Astrocyte of the cerebellum (primary cell): Measurements from ENCODE around the gene DCDC2.
"Not testable (repeated sequence)": the region's sequence is repeated elsewhere in the genome, so short reads cannot be mapped to it uniquely, and the experiment has no call there.

Experiments used
- DNase-seq: peaks from one replicate; pipeline ENCODE4 v3.0.0-alpha.2; 2011; ENCODE audit warnings: low read depth
- H3K4me3 ChIP-seq: 2 replicates; pipeline ENCODE4 v1.5.1; 2011; ENCODE audit warnings: mild to moderate bottlenecking, low read depth, low read length, moderate library complexity
- in situ Hi-C: cut with HindIII; loops from 2 replicates; pipeline ENCODE4 v1.10.0; 2017; ENCODE audit warnings: low sequenced_read_pairs
- TF ChIP-seq, protein P1 (sequence below): IDR thresholded peaks from 2 replicates; pipeline ENCODE4 v1.5.1; 2012; ENCODE audit warnings: low read length, low read depth, moderate library complexity, mild to moderate bottlenecking; ENCODE audit errors: missing control alignments

The DCDC2 gene

DNA sequence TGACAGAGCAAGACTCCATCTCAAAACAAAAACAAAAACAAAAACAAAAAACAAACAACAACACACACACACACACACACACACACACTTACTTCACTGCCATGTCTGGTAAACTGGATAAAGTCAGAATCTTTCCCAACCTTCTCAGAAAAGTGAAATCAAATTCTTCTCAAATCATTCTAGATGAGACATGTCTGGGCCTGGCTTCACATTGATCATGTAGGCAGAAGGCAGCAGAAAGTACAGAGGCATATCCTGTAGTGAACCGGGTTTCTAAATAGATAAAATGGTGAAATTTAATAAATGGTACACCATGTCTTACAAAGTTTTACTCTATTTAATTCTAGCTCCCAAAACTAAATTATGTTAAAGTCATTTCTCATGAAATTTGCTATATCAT lies 30.0 kb upstream of the DCDC2 start:
- no peak for DNase-seq
- TF ChIP-seq, protein P1, sequence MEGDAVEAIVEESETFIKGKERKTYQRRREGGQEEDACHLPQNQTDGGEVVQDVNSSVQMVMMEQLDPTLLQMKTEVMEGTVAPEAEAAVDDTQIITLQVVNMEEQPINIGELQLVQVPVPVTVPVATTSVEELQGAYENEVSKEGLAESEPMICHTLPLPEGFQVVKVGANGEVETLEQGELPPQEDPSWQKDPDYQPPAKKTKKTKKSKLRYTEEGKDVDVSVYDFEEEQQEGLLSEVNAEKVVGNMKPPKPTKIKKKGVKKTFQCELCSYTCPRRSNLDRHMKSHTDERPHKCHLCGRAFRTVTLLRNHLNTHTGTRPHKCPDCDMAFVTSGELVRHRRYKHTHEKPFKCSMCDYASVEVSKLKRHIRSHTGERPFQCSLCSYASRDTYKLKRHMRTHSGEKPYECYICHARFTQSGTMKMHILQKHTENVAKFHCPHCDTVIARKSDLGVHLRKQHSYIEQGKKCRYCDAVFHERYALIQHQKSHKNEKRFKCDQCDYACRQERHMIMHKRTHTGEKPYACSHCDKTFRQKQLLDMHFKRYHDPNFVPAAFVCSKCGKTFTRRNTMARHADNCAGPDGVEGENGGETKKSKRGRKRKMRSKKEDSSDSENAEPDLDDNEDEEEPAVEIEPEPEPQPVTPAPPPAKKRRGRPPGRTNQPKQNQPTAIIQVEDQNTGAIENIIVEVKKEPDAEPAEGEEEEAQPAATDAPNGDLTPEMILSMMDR = no peak
- H3K4me3 ChIP-seq = no peak overlapping the region
- in situ Hi-C loops = no loop called here

DNA sequence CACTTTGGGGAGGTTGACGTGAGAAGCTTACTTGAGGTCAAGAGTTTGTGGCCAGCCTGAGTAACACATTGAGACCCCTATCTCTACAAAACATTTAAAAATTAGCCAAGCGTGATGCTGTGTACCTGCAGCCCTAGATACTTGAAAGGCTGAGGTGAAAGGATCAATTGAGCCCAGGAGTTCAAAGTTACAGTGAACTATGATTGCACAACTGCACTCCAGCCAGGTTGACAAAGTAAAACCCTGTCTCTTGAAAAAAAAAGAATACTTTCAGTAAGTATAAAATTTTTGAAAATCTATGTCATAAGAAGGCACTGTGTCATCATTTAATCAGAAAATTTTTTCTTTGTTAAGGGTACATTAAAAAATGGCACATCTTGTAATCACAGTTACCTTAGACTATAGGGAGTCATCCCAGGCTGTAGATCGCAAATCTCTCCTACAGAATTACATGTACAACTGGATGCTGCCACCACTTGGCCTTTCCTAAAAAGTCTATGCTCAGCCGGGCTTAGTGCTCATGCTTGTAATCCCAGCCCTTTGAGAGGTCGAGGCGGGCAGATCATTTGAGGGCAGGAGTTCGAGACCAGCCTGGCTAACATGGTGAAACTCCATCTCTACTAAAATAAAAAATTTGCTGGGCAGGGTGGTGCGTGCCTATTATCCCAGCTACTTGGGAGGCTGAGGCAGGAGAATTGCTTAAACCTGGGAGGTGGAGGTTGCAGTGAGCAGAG lies 27.8 kb upstream of the DCDC2 start:
- in situ Hi-C loops = no loop called here
- DNase-seq = no peak
- TF ChIP-seq, protein P1 = no peak
- no peak overlapping the region for H3K4me3 ChIP-seq

DNA sequence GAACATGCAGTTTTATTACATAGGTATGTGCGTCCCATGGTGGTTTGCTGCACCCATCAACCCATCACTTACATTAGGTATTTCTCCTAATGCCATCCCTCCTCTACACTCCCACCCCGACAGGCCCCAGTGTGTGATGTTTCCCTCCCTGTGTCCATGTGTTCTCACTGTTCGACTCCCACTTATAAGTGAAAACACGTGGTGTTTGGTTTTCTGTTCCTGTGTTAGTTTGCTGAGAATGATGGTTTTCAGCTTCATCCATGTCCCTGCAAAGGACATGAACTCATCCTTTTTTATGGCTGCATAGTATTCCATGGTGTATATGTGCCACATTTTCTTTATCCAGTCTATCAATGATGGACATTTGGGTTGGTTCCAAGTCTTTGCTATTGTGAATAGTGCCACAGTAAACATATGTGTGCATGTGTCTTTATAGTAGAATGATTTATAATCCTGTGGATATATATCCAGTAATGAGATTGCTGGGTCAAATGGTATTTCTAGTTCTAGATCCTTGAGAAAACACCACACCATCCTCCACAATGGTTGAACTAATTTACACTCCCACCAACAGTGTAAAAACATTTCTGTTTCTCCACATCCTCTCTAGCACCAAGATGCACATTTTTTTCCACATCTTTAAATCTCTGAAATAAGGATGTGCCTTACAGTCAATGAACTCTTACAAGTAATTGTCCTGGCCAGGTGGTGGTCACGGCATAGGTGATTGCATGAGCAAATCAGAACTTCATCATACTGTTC lies 26.7 kb upstream of the DCDC2 start:
- H3K4me3 ChIP-seq, DNase-seq, in situ Hi-C loops: not testable (repeated sequence)

DNA sequence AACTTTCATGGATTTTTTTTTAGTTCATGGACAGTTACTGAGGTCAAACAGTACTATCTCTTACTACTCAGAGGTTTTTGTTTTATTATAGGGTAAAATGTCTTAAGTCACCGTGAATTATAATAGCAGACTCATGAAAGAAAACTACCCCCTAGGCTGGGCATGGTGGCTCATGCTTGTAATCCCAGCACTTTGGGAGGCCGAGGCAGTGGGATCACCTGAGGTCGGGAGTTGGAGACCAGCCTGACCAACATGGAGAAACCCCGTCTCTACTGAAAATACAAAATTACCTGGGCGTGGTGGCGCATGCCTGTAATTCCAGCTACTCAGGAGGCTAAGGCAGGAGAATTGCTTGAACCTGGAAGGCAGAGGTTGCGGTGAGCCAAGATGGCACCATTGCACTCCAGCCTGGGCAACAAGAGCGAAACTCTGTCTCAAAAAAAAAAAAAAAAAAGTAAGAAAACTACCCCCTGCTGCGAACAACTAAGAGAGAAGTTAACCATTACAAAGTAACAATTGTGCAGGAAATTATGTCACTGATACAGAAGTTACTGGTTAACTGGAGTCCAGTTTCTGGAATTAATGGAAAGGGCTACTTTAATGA lies 25.1 kb upstream of the DCDC2 start:
- in situ Hi-C loops, DNase-seq, H3K4me3 ChIP-seq: not testable (repeated sequence)

DNA sequence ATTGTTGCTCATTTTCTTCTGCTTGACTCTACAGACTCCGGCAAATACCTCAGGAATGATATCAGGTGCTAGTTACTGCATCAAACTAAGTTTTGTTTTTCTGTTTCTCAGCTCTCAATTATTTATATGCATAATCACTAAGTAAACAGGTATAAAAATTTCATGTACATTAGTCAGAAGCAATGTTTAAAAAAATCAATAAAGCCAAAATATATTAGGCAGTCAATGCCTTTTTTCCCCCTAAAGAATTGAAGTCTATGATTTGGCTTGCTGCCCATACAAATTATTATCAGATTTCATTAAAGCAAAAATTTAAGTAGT lies 24.3 kb upstream of the DCDC2 start:
- TF ChIP-seq, protein P1 = no peak
- no peak overlapping the region for H3K4me3 ChIP-seq
- DNase-seq = no peak
- in situ Hi-C loops = no loop called here

DNA sequence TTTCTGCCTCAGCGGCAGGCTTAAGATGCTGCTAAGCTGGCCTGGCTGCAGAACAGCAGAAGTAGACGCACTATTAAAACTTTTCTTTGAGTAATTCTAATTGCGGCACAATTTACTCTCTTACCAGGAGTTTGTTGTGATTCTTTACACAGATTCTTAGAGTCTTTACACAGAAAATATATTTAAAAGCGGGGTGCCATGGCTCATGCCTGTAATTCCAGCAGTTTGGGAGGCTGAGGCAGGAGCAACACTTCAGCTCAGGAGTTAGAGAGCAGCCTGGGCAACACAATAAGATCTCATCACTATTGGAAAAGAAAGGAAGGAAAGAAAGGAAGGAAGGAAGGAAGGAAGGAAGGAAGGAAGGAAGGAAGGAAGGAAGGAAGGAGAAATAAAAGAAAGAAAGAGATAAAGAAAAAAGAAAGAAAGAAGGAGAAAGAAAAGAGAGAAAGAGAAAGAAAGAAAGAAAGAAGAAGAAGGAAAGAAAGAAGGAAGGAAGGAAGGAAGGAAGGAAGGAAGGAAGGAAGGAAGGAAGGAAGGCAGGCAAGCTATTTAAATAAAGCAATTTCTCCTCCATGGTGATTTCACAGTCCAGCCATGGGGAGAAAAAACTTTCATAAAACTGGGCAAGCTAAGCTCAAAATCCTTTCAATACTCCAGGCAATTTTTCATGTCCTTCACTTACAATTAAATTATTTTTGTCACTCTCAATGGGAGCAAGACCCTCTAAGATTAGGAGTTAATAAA lies 23.8 kb upstream of the DCDC2 start:
- DNase-seq = no peak
- TF ChIP-seq, protein P1 = no peak
- no peak overlapping the region for H3K4me3 ChIP-seq
- in situ Hi-C loops = no loop called here

DNA sequence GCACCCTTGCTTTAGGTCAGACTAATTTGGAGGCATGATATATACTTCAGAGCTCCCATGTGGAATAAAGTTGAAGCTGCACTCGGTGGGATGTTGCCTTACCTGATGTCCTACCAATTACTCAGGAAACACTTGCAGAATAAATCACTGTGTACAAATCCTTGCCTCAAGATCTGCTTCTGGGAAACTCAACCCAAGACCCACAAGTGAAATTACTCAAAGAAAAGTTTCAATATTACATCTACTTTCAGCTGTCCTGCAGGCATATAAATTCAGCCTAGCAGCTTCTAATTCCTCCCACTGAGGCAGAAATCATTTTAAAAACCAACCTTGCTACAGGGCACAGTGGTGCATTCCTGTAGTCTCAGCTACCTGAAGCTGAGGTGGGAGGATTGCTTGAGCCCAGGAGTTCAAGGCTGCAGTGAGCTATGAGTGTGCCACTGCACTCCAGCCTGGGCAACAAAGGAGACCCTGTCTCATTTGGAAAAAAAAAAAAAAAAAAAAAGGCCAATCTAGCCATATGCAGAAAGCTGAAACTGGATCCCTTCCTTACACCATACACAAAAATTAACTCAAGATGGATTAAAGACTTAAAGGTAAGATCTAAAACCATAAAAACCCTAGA lies 20.7 kb upstream of the DCDC2 start:
- in situ Hi-C loops = no loop called here
- TF ChIP-seq, protein P1 = no peak
- no peak overlapping the region for H3K4me3 ChIP-seq
- no peak for DNase-seq
